ENCODE data around the gene HAPLN3. TPM values are rescaled to one million over a fixed set of nuclear protein-coding genes. Genes with fewer than 3 reads are reported as not detected.
A peak's percentile ranks its signal among the peaks of the same experiment; 100 is the strongest.

Gene HAPLN3
- polyA plus RNA-seq, 1 donor, result 2.8 TPM

DNA sequence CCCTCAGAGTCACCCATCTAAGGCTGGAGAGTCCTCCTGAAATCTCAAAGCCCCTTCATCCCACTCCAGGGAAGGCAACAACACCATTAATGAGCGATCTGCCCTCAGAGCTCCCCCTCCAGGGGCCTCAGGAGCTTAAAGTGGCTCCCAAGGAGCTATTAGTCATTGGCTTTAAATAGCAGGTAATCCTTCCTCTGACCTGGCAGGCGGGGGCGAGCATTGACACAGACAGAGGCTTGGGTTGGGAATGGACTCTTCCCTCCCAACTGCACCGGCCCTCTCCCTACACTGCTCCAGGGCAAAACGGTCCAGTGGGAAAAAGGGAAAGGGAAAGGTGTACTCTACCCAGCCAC, 16.4 kb upstream of the HAPLN3 start:
- DNase-seq, result no peak
- no peaks in the 10 kb centered on the region for H3K36me3 ChIP-seq (ENCODE audit: control insufficient read depth, insufficient read depth, low read length)
- no peaks in the 10 kb centered on the region for H3K27me3 ChIP-seq (ENCODE audit: control insufficient read depth, insufficient read depth, low read length)
- WGBS (ENCODE audit: insufficient coverage, low lambda C conversion rate), result no CpG with 5 or more reads among the region's 5 CpGs
- H3K9me3 ChIP-seq (ENCODE audit: control insufficient read depth, low read depth, low read length), result no peaks in the 10 kb centered on the region
- no peak overlapping the region for H3K4me3 ChIP-seq (ENCODE audit: low read length)
- H3K4me1 ChIP-seq (ENCODE audit: control insufficient read depth, insufficient read depth, low read length), result peaks cover 9% of the 10 kb centered on the region
- no peak overlapping the region for H3K27ac ChIP-seq (ENCODE audit: low read length)

DNA sequence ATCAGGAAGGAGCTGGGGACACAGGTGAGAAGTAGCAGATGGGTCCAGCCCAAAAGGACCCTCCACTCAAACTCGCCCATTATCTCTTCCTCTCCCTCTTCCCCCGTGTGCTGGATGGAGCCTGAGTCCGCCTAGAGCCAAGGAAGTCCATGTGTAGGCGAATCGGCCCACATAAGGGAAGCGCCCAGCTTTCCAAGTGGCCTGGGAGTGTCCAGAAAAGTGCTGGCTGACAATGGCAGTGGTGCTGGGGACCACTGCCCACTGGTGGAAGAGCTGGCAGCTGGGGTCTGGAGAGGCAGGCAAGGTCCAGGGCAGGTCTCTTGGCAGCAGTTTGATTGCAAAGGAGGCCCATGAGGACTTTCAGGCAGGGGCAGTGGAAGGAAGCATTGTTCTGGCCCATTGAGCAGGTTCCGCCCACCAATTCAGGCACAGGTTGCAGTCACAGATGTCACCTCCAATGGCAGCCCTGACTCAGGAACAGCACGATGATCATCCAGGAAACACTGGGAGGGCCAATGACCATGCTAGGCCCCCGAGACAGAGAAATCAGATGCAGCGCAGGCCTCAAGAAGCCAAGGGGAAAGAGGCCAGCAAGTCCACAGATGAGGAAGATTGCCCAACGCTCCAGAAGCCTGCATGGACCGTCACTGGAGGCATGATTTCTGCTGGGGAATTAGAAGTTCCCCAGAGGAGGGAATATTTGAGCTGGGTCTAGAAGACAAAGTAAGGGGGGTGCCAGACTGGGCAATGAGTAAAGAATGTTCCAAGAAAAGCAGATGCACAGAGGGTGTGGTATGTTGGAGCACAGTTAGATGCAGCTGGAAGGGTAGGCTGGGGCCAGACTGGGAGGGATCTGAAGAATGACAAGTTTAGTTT, 14.8 kb upstream of the HAPLN3 start:
- peaks cover 9% of the 10 kb centered on the region for H3K4me1 ChIP-seq (ENCODE audit: control insufficient read depth, insufficient read depth, low read length)
- H3K36me3 ChIP-seq (ENCODE audit: control insufficient read depth, insufficient read depth, low read length), result peaks cover 4% of the 10 kb centered on the region
- no peaks in the 10 kb centered on the region for H3K9me3 ChIP-seq (ENCODE audit: control insufficient read depth, low read depth, low read length)
- no peak for DNase-seq
- H3K4me3 ChIP-seq (ENCODE audit: low read length), result no peak overlapping the region
- WGBS (ENCODE audit: insufficient coverage, low lambda C conversion rate), result no CpG with 5 or more reads among the region's 12 CpGs
- H3K27ac ChIP-seq (ENCODE audit: low read length), result no peak overlapping the region
- no peaks in the 10 kb centered on the region for H3K27me3 ChIP-seq (ENCODE audit: control insufficient read depth, insufficient read depth, low read length)

DNA sequence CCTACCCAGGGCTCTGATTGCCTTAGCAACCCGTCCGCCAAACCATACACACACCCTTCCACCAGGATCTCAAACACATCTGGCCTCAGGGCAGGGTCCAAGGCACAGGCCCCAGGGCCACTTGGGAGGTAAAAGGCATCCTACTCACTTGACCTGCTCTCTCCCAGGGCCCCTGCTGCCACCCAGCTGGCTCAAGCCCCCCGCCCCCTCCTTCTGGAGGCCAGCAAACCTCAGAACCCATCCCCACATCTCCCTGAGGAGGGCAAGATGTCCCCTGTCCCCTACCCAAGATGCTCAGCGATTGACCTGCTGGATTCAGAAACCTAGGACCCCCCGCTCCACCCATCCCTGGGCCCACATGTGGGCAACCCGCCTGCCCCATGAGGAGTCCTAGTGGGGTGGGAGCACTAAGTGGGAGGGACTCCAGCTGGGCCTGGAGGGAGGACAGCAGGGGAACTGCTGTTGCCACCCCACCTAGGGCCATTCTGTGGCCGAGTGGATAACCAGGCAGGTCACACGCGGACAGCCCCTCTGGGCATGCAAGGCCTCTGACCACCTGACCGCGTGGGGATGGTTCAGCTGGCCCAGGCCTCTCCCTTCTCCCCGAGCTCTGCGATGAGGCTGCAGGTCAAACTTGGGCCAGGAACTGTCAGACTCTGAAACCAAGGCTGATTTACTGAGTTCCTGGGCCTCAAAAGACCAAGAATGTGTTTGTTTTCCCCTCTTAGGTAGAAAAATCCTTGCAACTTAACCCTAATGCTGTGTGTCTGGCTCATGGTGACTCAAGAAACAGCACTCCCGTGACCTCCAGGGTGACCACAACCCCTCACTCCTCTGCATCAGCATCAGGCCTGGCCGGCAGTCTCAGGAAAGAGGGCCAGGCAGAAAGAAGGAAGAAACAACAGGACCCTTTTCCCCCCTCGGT, 13.6 kb upstream of the HAPLN3 start:
- Histone ChIP-seq H3K9me3 (ENCODE audit: control insufficient read depth, low read depth, low read length) (no peaks in the 10 kb centered on the region), H3K27me3 (ENCODE audit: control insufficient read depth, insufficient read depth, low read length) (no peaks in the 10 kb centered on the region), H3K27ac (ENCODE audit: low read length) (no peak overlapping the region), H3K36me3 (ENCODE audit: control insufficient read depth, insufficient read depth, low read length) (peaks cover 4% of the 10 kb centered on the region), H3K4me1 (ENCODE audit: control insufficient read depth, insufficient read depth, low read length) (peaks cover 17% of the 10 kb centered on the region), H3K4me3 (ENCODE audit: low read length) (no peak overlapping the region)
- no CpG with 5 or more reads among the region's 16 CpGs for WGBS (ENCODE audit: insufficient coverage, low lambda C conversion rate)
- DNase-seq, result peak in 1 of 2 donors; percentile 50

DNA sequence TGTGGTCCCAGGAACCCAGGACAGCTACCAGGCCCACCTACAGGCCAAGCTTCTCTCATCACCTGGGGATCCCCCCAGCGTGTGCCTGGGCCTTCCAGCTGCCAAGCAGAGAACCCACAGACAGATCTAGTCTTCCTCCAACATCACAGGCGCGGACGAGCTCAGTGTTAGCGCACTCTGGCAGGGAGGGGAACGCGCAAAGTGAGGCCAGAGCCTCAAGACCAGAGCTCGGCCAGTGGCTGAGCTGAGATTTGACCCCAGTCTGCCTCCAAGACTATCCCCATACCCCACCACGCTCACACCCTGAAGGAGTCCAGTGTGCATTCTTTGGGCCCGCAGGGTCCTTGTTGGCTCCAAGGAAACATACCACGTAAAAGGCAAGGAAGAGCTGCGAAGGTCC, 12.8 kb upstream of the HAPLN3 start:
- WGBS (ENCODE audit: insufficient coverage, low lambda C conversion rate), result no CpG with 5 or more reads among the region's 12 CpGs
- H3K4me1 ChIP-seq (ENCODE audit: control insufficient read depth, insufficient read depth, low read length), result peaks cover 17% of the 10 kb centered on the region
- H3K4me3 ChIP-seq (ENCODE audit: low read length), result no peak overlapping the region
- peaks cover 4% of the 10 kb centered on the region for H3K36me3 ChIP-seq (ENCODE audit: control insufficient read depth, insufficient read depth, low read length)
- no peak overlapping the region for H3K27ac ChIP-seq (ENCODE audit: low read length)
- no peak for DNase-seq
- no peaks in the 10 kb centered on the region for H3K9me3 ChIP-seq (ENCODE audit: control insufficient read depth, low read depth, low read length)
- no peaks in the 10 kb centered on the region for H3K27me3 ChIP-seq (ENCODE audit: control insufficient read depth, insufficient read depth, low read length)

DNA sequence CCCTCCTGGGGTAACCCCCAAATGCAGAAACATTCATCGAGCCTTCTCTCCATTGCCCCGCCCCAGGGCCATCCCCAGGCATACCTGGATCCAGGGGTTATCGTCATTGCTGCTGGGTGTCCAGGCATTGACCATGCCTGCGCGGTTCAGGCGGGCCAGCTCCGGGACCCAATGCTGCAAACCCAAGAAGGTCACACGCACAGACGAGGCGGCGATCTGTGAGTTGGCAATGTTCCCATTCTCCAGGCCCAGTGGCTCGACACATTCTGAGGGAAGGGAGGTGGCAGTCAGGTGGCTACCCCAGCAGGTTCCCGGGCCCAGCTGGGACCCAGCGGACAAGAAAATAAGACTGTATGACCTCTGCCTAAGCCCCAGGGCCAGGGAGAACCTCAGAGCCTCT, 11.8 kb upstream of the HAPLN3 start:
- no CpG with 5 or more reads among the region's 14 CpGs for WGBS (ENCODE audit: insufficient coverage, low lambda C conversion rate)
- H3K36me3 ChIP-seq (ENCODE audit: control insufficient read depth, insufficient read depth, low read length), result peaks cover 4% of the 10 kb centered on the region
- no peak for DNase-seq
- no peaks in the 10 kb centered on the region for H3K9me3 ChIP-seq (ENCODE audit: control insufficient read depth, low read depth, low read length)
- H3K4me3 ChIP-seq (ENCODE audit: low read length), result no peak overlapping the region
- peaks cover 13% of the 10 kb centered on the region for H3K4me1 ChIP-seq (ENCODE audit: control insufficient read depth, insufficient read depth, low read length)
- H3K27me3 ChIP-seq (ENCODE audit: control insufficient read depth, insufficient read depth, low read length), result no peaks in the 10 kb centered on the region
- H3K27ac ChIP-seq (ENCODE audit: low read length), result no peak overlapping the region

DNA sequence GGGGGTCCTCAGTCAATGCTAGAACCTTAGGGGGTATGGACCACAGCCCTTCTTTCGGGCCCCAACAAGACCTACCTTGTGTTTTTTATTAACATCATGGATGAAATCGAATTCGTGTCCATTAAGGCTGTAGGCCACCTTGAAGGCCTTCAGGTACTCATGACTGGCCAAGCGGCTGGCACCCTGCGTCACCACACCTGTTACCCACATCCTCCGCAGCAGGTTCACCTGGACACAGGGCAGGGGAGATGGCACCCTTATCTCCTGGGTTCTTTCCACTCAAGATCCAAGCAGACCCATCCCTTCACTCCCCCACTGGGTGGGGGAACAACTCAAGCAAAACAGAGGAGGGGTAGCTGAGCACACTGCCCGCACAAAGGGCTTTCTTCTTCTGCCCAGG, 11.2 kb upstream of the HAPLN3 start:
- H3K9me3 ChIP-seq (ENCODE audit: control insufficient read depth, low read depth, low read length), result no peaks in the 10 kb centered on the region
- H3K4me1 ChIP-seq (ENCODE audit: control insufficient read depth, insufficient read depth, low read length), result peaks cover 8% of the 10 kb centered on the region
- no peak overlapping the region for H3K4me3 ChIP-seq (ENCODE audit: low read length)
- DNase-seq, result no peak
- no CpG with 5 or more reads among the region's 7 CpGs for WGBS (ENCODE audit: insufficient coverage, low lambda C conversion rate)
- peaks cover 4% of the 10 kb centered on the region for H3K36me3 ChIP-seq (ENCODE audit: control insufficient read depth, insufficient read depth, low read length)
- no peak overlapping the region for H3K27ac ChIP-seq (ENCODE audit: low read length)
- H3K27me3 ChIP-seq (ENCODE audit: control insufficient read depth, insufficient read depth, low read length), result no peaks in the 10 kb centered on the region

DNA sequence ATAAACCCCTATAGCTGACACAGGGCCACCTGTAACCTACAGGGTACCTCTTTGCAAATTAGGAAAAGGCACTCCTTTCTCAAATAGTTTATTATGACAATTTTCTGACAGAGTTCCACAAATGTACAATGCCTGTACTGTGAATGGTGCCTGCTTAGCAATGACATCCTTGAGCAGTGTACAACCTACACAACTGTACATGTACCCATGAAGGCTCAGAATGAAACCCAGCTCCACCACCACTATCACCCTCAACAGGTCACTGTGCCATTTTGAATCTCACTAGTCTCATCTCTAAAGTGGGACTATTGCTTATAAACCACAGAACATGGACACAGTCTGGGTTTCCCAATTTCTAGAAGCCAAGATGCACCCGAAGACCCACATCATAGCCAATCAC, 10.8 kb upstream of the HAPLN3 start:
- H3K36me3 ChIP-seq (ENCODE audit: control insufficient read depth, insufficient read depth, low read length), result peaks cover 4% of the 10 kb centered on the region
- peaks cover 8% of the 10 kb centered on the region for H3K4me1 ChIP-seq (ENCODE audit: control insufficient read depth, insufficient read depth, low read length)
- DNase-seq, result no peak
- H3K27ac ChIP-seq (ENCODE audit: low read length), result no peak overlapping the region
- H3K27me3 ChIP-seq (ENCODE audit: control insufficient read depth, insufficient read depth, low read length), result no peaks in the 10 kb centered on the region
- no peaks in the 10 kb centered on the region for H3K9me3 ChIP-seq (ENCODE audit: control insufficient read depth, low read depth, low read length)
- WGBS (ENCODE audit: insufficient coverage, low lambda C conversion rate), result no CpG with 5 or more reads among the region's 1 CpG
- H3K4me3 ChIP-seq (ENCODE audit: low read length), result no peak overlapping the region

DNA sequence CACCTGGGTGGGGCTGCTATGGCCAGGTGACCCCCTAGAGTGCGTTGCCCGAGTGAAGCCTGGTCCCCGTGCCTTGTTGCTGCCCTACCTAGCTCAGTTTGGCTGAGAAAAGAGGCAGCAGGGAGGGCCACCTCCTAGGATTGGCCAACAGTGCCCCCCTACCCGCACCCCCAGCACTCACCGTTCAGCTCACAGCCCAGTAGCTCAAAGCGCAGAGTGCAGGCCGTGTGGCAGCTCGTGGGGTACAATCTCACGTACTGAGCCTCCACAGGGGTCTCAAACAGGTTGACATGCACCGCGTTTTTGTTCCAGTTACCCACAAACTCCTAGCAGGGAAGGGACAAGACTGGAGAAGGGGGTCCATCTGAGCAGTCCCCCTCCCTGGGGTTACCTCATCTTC, 10.2 kb upstream of the HAPLN3 start:
- Histone ChIP-seq H3K36me3 (ENCODE audit: control insufficient read depth, insufficient read depth, low read length) (peaks cover 4% of the 10 kb centered on the region), H3K4me3 (ENCODE audit: low read length) (no peak overlapping the region), H3K27me3 (ENCODE audit: control insufficient read depth, insufficient read depth, low read length) (no peaks in the 10 kb centered on the region), H3K4me1 (ENCODE audit: control insufficient read depth, insufficient read depth, low read length) (peaks cover 8% of the 10 kb centered on the region), H3K9me3 (ENCODE audit: control insufficient read depth, low read depth, low read length) (no peaks in the 10 kb centered on the region), H3K27ac (ENCODE audit: low read length) (no peak overlapping the region)
- no peak for DNase-seq
- WGBS (ENCODE audit: insufficient coverage, low lambda C conversion rate), result no CpG with 5 or more reads among the region's 11 CpGs

DNA sequence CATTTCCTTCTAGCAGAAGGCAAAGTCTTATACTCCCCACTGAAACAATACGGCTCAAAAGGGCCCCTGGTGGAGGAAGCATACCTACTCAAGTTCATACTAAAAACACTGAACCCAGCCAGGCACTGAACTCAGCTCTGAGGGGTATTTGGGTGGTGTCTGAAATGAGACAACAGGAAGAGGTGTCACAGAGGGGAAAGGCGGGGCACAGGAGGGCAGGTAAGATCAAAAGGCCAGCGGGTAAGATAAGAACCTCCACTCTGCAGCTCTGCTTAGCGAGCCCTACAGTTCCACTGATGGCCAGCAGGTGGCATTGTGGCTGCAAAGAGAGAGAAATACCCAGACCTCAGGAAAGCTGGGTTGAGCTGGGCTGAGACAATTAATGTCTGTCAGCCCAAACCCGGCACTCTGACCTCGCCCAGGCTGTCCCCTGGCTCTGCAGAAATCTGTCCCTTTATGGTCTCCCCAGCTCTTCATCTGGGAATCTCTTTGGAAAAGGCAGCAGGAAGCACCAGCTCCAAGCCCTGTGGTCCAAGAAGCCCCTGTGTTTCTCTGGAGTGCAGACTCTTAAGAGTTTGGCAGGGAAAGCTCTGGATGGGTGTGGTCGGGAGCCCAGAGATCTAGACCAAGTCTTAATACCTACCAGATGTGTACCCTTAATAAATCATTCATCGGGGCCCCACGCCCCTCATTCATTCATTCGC, 9.4 kb upstream of the HAPLN3 start:
- WGBS (ENCODE audit: insufficient coverage, low lambda C conversion rate), result no CpG with 5 or more reads among the region's 10 CpGs
- peak; percentile 84 for DNase-seq
- Histone ChIP-seq H3K27me3 (ENCODE audit: control insufficient read depth, insufficient read depth, low read length) (no peaks in the 10 kb centered on the region), H3K4me3 (ENCODE audit: low read length) (no peak overlapping the region), H3K9me3 (ENCODE audit: control insufficient read depth, low read depth, low read length) (no peaks in the 10 kb centered on the region), H3K36me3 (ENCODE audit: control insufficient read depth, insufficient read depth, low read length) (peaks cover 4% of the 10 kb centered on the region), H3K27ac (ENCODE audit: low read length) (no peak overlapping the region), H3K4me1 (ENCODE audit: control insufficient read depth, insufficient read depth, low read length) (peaks cover 8% of the 10 kb centered on the region)

DNA sequence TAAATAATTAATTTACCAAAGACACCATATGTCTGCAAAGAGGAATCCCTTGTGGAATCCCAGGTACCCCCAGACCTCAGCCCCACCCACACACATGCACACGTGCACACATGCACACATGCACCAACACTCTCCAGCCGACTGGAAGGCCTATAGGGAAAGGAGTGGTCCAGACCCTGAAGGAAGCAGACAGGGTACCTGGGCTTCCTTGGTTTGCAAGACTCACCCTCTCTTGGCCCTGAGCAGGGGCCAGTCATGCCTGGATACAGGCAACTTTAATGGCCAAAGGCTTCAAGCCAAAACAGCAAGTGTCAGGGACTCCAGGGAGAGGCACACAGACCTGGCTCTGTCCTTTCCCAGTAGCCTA, 8.9 kb upstream of the HAPLN3 start:
- no peak overlapping the region for H3K4me3 ChIP-seq (ENCODE audit: low read length)
- H3K4me1 ChIP-seq (ENCODE audit: control insufficient read depth, insufficient read depth, low read length), result peaks cover 8% of the 10 kb centered on the region
- no peak for DNase-seq
- H3K27me3 ChIP-seq (ENCODE audit: control insufficient read depth, insufficient read depth, low read length), result no peaks in the 10 kb centered on the region
- no peak overlapping the region for H3K27ac ChIP-seq (ENCODE audit: low read length)
- WGBS (ENCODE audit: insufficient coverage, low lambda C conversion rate), result no CpG with 5 or more reads among the region's 2 CpGs
- peaks cover 4% of the 10 kb centered on the region for H3K36me3 ChIP-seq (ENCODE audit: control insufficient read depth, insufficient read depth, low read length)
- H3K9me3 ChIP-seq (ENCODE audit: control insufficient read depth, low read depth, low read length), result no peaks in the 10 kb centered on the region

Data from large intestine (tissue), 3 donors.